T-helper 9 cell (primary cell): Measurements from ENCODE around the gene RALBP1.

Experiments
- DNase-seq: peaks from one replicate; pipeline ENCODE4 v3.0.0-alpha.2; 2020

The RALBP1 gene

GRCh38 chr18:9552616-9553015, 77.3 kb downstream of the RALBP1 start:
- no peak for DNase-seq

GRCh38 chr18:9557250-9557943, 82.1 kb downstream of the RALBP1 start:
- DNase-seq, result no peak

GRCh38 chr18:9558387-9559064, 83.2 kb downstream of the RALBP1 start:
- DNase-seq, result no peak

- no peak for DNase-seq
Measured at GRCh38 chr18:9559253-9559652, 83.9 kb downstream of the RALBP1 start.

GRCh38 chr18:9561759-9562158, 86.4 kb downstream of the RALBP1 start:
- no peak for DNase-seq

GRCh38 chr18:9562584-9562983, 87.3 kb downstream of the RALBP1 start:
- no peak for DNase-seq

GRCh38 chr18:9563331-9563730, 88.0 kb downstream of the RALBP1 start:
- DNase-seq, result no peak

DNA sequence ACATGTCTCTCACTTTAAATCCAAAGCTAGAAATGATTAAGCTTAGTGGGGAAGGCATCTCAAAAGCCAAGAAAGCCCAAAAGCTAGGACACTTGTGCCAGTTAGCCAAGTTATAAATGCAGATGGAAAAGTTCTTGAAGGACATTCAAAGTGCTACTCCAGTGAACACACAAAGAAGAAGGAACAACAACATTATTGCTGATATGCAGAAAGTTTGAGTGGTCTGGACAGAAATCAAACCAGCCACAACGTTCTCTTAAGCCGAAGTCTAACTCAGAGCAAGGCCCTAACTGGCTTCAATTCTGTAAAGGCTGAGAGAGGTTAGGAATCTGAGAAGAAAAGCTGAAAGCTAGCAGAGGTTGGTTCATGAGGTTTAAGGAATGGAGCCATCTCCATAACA, 90.1 kb downstream of the RALBP1 start:
- DNase-seq, result no peak

DNA sequence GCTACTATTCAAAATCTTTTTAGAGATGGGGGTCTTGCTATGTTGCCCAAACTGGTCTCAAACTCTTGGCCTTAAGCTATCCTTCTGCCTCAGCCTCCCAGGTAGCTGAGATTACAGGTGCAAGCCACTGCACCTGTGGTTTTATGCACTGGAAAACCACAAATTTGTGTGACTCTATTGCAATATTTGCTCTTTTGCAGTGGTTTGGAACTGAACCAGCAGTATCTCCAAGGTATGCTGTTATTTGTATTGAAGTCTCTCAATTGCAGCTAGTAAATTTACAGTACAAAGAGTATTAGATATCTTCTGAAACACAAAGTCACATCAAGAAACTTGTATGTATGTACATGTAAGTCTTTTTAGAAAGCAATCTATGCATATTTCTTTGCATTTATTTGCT, 92.9 kb downstream of the RALBP1 start:
- DNase-seq, result no peak

- no peak for DNase-seq
Measured at GRCh38 chr18:9569178-9569577, 93.9 kb downstream of the RALBP1 start.

DNA sequence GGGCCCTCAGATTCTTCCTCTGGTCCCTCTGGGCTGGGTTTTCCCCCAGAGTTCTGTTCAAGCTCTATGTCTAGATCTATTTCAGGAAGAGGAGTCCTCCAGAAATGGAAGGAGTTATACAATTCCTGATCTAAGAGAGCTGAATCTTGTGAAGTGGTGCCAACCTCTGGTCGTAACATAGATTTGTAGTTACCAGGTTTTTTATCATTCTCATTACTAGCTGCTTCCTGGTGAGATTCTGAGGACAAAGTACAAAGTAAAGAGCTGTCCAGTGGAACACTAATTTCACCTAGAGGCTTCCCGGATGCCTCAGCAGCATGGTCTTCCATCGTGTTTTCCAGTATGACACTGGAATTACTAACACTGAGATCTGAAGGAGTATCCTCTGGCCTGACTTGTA, 94.9 kb downstream of the RALBP1 start:
- no peak for DNase-seq

DNA sequence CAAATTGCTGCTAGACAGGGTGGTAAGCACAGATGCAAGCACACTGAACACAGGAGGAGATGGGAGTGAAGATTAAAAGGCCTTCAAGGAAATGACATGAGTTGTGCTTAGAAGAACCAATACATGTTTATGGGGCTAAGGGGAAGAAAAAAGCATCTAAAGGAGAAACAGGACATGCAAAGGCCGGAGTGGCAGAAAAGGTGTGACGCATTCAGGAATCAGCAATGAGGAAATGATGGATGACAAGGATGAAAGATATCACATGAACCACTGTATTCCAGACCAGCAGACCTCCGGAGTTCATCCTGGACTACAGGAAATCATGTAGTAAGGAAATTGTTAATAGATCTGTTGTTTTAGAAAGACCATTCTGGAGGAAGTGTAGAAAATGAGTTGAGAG, 96.2 kb downstream of the RALBP1 start:
- no peak for DNase-seq

GRCh38 chr18:9574473-9575115, 99.3 kb downstream of the RALBP1 start:
- DNase-seq, result no peak

GRCh38 chr18:9575558-9575957, 100.2 kb downstream of the RALBP1 start:
- no peak for DNase-seq

DNA sequence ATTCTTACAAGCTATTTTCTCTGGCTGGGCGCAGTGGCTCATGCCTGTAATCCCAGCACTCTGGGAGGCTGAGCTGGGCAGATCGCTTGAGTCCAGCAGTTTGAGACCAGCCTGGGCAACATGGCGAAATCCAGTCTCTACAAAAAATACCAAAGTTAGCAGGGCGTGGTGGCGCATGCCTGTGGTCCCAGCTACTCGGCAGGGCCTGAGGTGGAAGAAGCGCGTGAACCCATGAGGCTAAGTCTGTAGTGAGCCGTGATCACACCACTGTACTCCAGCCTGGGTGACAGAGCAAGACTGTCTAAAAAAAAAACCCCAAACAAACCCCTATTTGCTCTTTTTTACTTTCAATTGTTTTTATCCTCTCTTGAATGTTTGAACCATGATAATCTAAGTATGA, 102.0 kb downstream of the RALBP1 start:
- no peak for DNase-seq

GRCh38 chr18:9578306-9578705, 103.0 kb downstream of the RALBP1 start:
- DNase-seq, result no peak

GRCh38 chr18:9581667-9582066, 106.4 kb downstream of the RALBP1 start:
- no peak for DNase-seq

GRCh38 chr18:9586814-9587213, 111.5 kb downstream of the RALBP1 start:
- DNase-seq, result no peak
